Chondrocyte (in vitro differentiated cells): ENCODE data around the gene ELMOD1. TPM values are rescaled to one million over a fixed set of nuclear protein-coding genes. Genes with fewer than 3 reads are reported as not detected.

Source experiments
- DNase-seq: peaks from one replicate; pipeline ENCODE4 v3.0.0; 2021; ENCODE audit warnings: mixed read lengths, low spot score
- H3K27ac Mint-ChIP-seq: one replicate; pipeline ENCODE4 v1.8.0; 2021; ENCODE audit warnings: mild to moderate bottlenecking, moderate library complexity, mixed read lengths; ENCODE audit not compliant: unreplicated experiment
- H3K27me3 Mint-ChIP-seq: 2 replicates; pipeline ENCODE4 v1.8.0; 2021; ENCODE audit warnings: low read depth, mixed read lengths
- H3K36me3 Mint-ChIP-seq: 2 replicates; pipeline ENCODE4 v1.8.0; 2021; ENCODE audit warnings: low read depth, mixed read lengths
- H3K4me1 Mint-ChIP-seq: 2 replicates; pipeline ENCODE4 v1.8.0; 2021; ENCODE audit warnings: low read depth, mild to moderate bottlenecking, mixed read lengths
- H3K4me3 Mint-ChIP-seq: one replicate; pipeline ENCODE4 v1.8.0; 2021; ENCODE audit warnings: mild to moderate bottlenecking, moderate library complexity, mixed read lengths; ENCODE audit not compliant: unreplicated experiment
- H3K9me3 Mint-ChIP-seq: 2 replicates; pipeline ENCODE4 v1.8.0; 2021; ENCODE audit warnings: low read depth, mixed read lengths
- CTCF ChIP-seq: fragments of 200-600 bp; sonication (generic); IDR thresholded peaks from 2 replicates; pipeline ENCODE4 v1.5.0; 2021; ENCODE audit warnings: antibody characterized with exemption, mild to moderate bottlenecking, moderate library complexity
- total RNA-seq: library from RNA; stranded (reverse); gene quantifications from 3 replicates; pipeline ENCODE4 v1.2.1, GENCODE V29; 2021

Gene ELMOD1
- total RNA-seq, 1 donor from 2014 or later: 0.15 TPM

- no peaks in the 10 kb centered on the region for H3K36me3 Mint-ChIP-seq
- no peak for DNase-seq
- TF ChIP-seq CTCF: no peak
- no peaks in the 10 kb centered on the region for H3K9me3 Mint-ChIP-seq
- no peak overlapping the region for H3K27ac Mint-ChIP-seq
- peaks cover 30% of the 10 kb centered on the region for H3K4me1 Mint-ChIP-seq
- H3K27me3 Mint-ChIP-seq: no peaks in the 10 kb centered on the region
- H3K4me3 Mint-ChIP-seq: no peak overlapping the region
These were observed 104.5 kb downstream of the ELMOD1 start for GRCh38 chr11:107695446-107695845.

- Mint-ChIP-seq H3K36me3 (no peaks in the 10 kb centered on the region), H3K4me3 (no peak overlapping the region), H3K9me3 (no peaks in the 10 kb centered on the region), H3K27me3 (no peaks in the 10 kb centered on the region), H3K4me1 (peaks cover 23% of the 10 kb centered on the region), H3K27ac (peak overlapping the region; percentile 42)
- no peak for DNase-seq
- TF ChIP-seq CTCF: no peak
These were observed 105.2 kb downstream of the ELMOD1 start for GRCh38 chr11:107696140-107696539.

- H3K27ac Mint-ChIP-seq: peak overlapping the region; percentile 17
These were observed 106.3 kb downstream of the ELMOD1 start for GRCh38 chr11:107697291-107697690.

GRCh38 chr11:107699371-107700285 is 108.7 kb downstream of the ELMOD1 start:
- Mint-ChIP-seq H3K9me3 (no peaks in the 10 kb centered on the region), H3K4me1 (peaks cover 19% of the 10 kb centered on the region), H3K4me3 (no peak overlapping the region), H3K36me3 (no peaks in the 10 kb centered on the region), H3K27ac (no peak overlapping the region), H3K27me3 (peaks cover 7% of the 10 kb centered on the region)
- no peak for DNase-seq
- no peak for TF ChIP-seq CTCF

More at GRCh38 chr11:107697291-107697690, 106.3 kb downstream of the ELMOD1 start:
- Mint-ChIP-seq H3K36me3 (no peaks in the 10 kb centered on the region), H3K4me3 (no peak overlapping the region), H3K9me3 (no peaks in the 10 kb centered on the region), H3K4me1 (peaks cover 17% of the 10 kb centered on the region), H3K27me3 (no peaks in the 10 kb centered on the region)
- DNase-seq: no peak
- no peak for TF ChIP-seq CTCF

- Mint-ChIP-seq H3K27ac (no peak overlapping the region), H3K4me3 (no peak overlapping the region), H3K36me3 (no peaks in the 10 kb centered on the region), H3K4me1 (peaks cover 4% of the 10 kb centered on the region), H3K9me3 (no peaks in the 10 kb centered on the region), H3K27me3 (peaks cover 7% of the 10 kb centered on the region)
- no peak for DNase-seq
- TF ChIP-seq CTCF: no peak
These were observed 111.2 kb downstream of the ELMOD1 start for GRCh38 chr11:107702109-107702660.
